ENCODE results near the gene CD19. TPM values are rescaled to one million over a fixed set of nuclear protein-coding genes. Genes with fewer than 3 reads are reported as not detected.

Gene CD19
- total and polyA plus RNA-seq, 10 of the 15 experiments (the other 5 are each of a cell fraction or from before 2014, with no cell fraction given) = 1.2 to 125 (median 77.2) TPM

DNA sequence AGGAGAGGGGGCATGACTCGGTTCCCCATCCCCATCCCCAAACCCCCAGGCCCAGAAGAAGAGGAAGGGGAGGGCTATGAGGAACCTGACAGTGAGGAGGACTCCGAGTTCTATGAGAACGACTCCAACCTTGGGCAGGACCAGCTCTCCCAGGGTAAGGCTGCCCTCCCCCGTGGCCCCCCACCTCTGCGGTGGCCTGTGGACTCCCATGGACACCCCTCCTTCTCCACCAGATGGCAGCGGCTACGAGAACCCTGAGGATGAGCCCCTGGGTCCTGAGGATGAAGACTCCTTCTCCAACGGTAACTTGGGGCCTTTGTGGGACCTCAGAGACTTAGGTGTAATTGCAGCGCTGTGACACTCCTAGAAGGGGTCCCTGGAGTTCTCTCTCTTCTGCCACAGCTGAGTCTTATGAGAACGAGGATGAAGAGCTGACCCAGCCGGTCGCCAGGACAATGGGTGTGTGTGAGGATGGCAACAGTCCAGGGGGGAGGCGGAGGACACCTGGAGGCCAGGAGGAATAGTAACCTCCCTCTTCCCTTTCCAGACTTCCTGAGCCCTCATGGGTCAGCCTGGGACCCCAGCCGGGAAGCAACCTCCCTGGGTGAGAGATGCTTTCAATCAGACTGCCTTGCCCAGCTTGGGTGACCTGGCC lies 5.6 kb downstream of the CD19 start:
- no peak for DNase-seq (ENCODE audit: low read depth, low spot score)
- 98% methylated on average over 13 of the region's 14 CpGs for WGBS (ENCODE audit: insufficient coverage, insufficient replicate concordance, low lambda C conversion rate, missing lambda C conversion rate)

DNA sequence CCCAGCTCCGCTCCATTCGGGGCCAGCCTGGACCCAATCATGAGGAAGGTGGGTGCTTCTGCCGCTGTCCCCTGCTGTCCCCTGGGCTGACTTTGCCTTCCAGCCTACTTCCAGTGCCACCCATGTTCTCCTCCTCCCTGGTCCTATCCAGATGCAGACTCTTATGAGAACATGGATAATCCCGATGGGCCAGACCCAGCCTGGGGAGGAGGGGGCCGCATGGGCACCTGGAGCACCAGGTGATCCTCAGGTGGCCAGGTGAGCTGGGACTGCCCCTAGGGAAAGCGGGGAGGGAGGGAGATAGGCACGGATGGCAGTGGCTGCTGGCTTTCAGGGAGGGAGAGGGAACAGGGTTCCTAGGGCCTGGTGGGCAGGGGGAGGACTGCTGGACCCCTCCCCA lies 7.0 kb downstream of the CD19 start:
- POLR2A ChIA-PET = interaction anchor here (0.5 kb wide), 2 partner anchors 11 to 29 kb away, joined by 3 to 5 read pairs; no protein-coding TSS in a partner anchor
- WGBS (ENCODE audit: insufficient coverage, insufficient replicate concordance, low lambda C conversion rate, missing lambda C conversion rate) = 86% methylated on average over 6 of the region's 7 CpGs
- no peaks in the 10 kb centered on the region; the same call in none of the 2 replicates for H3K79me2 ChIP-seq (ENCODE audit: control insufficient read depth, insufficient read depth, low read length)
- no peak overlapping the region for H3K9ac ChIP-seq (ENCODE audit: control insufficient read depth, insufficient read depth, low read length)
- BruUV-seq (replicated peaks) = no TSS peak
- H4K20me1 ChIP-seq (ENCODE audit: control insufficient read depth, insufficient read depth) = no peaks in the 10 kb centered on the region
- CTCF ChIA-PET = no interaction called here
- intact Hi-C loops (cut with micrococcal nuclease; ENCODE audit: unreplicated experiment) = no loop called here
- no peak overlapping the region for H3K4me2 ChIP-seq (ENCODE audit: control insufficient read depth, insufficient read depth)
- FAIRE-seq = no peak
- H3K4me3 ChIP-seq = no peak overlapping the region
- no peak for DNase-seq (ENCODE audit: low read depth, low spot score)
- in situ Hi-C loops (cut with MboI) = no loop called here
- peaks cover 0 to 6% of the 10 kb centered on the region in 2 experiments; a peak in 1 of 4 replicates for H3K36me3 ChIP-seq (ENCODE audit: control insufficient read depth in 2 of 2, insufficient read depth in 2 of 2, low read length in 1 of 2)
- no peak overlapping the region for H3K27ac ChIP-seq (ENCODE audit: control insufficient read depth, insufficient read depth)
- H3K4me1 ChIP-seq (ENCODE audit: control insufficient read depth, insufficient read depth, low read length) = no peaks in the 10 kb centered on the region; the same call in 1 of the 2 replicates
- H2AFZ ChIP-seq (ENCODE audit: control insufficient read depth, low read depth, low read length) = no peak overlapping the region
- RAD21 ChIA-PET (ENCODE audit: unreplicated experiment) = no interaction called here
- H3K27me3 ChIP-seq (replicated peaks in 1 of 2; ENCODE audit: control insufficient read depth in 2 of 2, insufficient read depth in 2 of 2, low read length in 1 of 2) = no peaks in the 10 kb centered on the region
- SMC1A ChIA-PET (ENCODE audit: uncharacterized antibody, unreplicated experiment) = interaction anchor here (2.8 kb wide), 1 partner anchor 15 kb away, joined by 13 read pairs; no protein-coding TSS in a partner anchor
- no peak for ATAC-seq
- no peaks in the 10 kb centered on the region for H3K9me3 ChIP-seq (replicated peaks; ENCODE audit: control insufficient read depth, insufficient read depth, low read length)
- TF ChIP-seq FOS (IDR thresholded peaks at IDR 0.05; ENCODE audit: borderline replicate concordance, extremely low read depth, insufficient read length) (no peak), TCF3 (IDR thresholded peaks at IDR 0.05; ENCODE audit: borderline replicate concordance, insufficient read depth, low read depth, low read length) (no peak), USF1 (IDR thresholded peaks at IDR 0.05; ENCODE audit: borderline replicate concordance, extremely low read length, insufficient read depth, low read depth, low read length) (no peak), NFYB (IDR thresholded peaks at IDR 0.05; ENCODE audit: insufficient read depth, low read depth, low read length) (no peak), MYC (IDR thresholded peaks at IDR 0.05; ENCODE audit: insufficient read depth, insufficient read length, insufficient replicate concordance, low read length, severe bottlenecking) (no peak), PML (IDR thresholded peaks at IDR 0.05; ENCODE audit: low read length) (no peak), SMC3 (IDR thresholded peaks at IDR 0.05; ENCODE audit: borderline replicate concordance, low read length) (no peak), BMI1 (IDR thresholded peaks at IDR 0.05; ENCODE audit: borderline replicate concordance) (no peak)
- TF ChIP-seq, protein P1, sequence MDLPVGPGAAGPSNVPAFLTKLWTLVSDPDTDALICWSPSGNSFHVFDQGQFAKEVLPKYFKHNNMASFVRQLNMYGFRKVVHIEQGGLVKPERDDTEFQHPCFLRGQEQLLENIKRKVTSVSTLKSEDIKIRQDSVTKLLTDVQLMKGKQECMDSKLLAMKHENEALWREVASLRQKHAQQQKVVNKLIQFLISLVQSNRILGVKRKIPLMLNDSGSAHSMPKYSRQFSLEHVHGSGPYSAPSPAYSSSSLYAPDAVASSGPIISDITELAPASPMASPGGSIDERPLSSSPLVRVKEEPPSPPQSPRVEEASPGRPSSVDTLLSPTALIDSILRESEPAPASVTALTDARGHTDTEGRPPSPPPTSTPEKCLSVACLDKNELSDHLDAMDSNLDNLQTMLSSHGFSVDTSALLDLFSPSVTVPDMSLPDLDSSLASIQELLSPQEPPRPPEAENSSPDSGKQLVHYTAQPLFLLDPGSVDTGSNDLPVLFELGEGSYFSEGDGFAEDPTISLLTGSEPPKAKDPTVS (IDR thresholded peaks at IDR 0.05; ENCODE audit: low read depth, low read length) = no peak

More for the DNA sequence above, 5.6 kb downstream of the CD19 start:
- ATAC-seq = no peak
- Histone ChIP-seq H3K4me1 (ENCODE audit: control insufficient read depth, insufficient read depth, low read length) (no peaks in the 10 kb centered on the region; the same call in 1 of the 2 replicates), H3K27ac (ENCODE audit: control insufficient read depth, insufficient read depth) (no peak overlapping the region), H3K4me2 (ENCODE audit: control insufficient read depth, insufficient read depth) (no peak overlapping the region), H3K9me3 (replicated peaks; ENCODE audit: control insufficient read depth, insufficient read depth, low read length) (no peaks in the 10 kb centered on the region), H3K4me3 (no peak overlapping the region), H4K20me1 (ENCODE audit: control insufficient read depth, insufficient read depth) (no peaks in the 10 kb centered on the region), H3K79me2 (ENCODE audit: control insufficient read depth, insufficient read depth, low read length) (peaks cover 12% of the 10 kb centered on the region), H2AFZ (ENCODE audit: control insufficient read depth, low read depth, low read length) (no peak overlapping the region), H3K27me3 (replicated peaks in 1 of 2; ENCODE audit: control insufficient read depth in 2 of 2, insufficient read depth in 2 of 2, low read length in 1 of 2) (no peaks in the 10 kb centered on the region), H3K9ac (ENCODE audit: control insufficient read depth, insufficient read depth, low read length) (no peak overlapping the region), H3K36me3 (ENCODE audit: control insufficient read depth in 2 of 2, insufficient read depth in 2 of 2, low read length in 1 of 2) (peaks cover 0 to 6% of the 10 kb centered on the region in 2 experiments; a peak in 1 of 4 replicates)
- no TSS peak for BruUV-seq (replicated peaks)
- CTCF ChIA-PET = no interaction called here
- no peak for FAIRE-seq
- SMC1A ChIA-PET (ENCODE audit: uncharacterized antibody, unreplicated experiment) = interaction anchor here (2.8 kb wide), 1 partner anchor 14 kb away, joined by 13 read pairs; no protein-coding TSS in a partner anchor
- in situ Hi-C loops (cut with MboI) (no loop called here), intact Hi-C loops (cut with micrococcal nuclease; ENCODE audit: unreplicated experiment) (no loop called here)
- no peak for TF ChIP-seq CHD1 (IDR thresholded peaks at IDR 0.05; ENCODE audit: low read depth, low read length)
- TF ChIP-seq ZNF24 (IDR thresholded peaks at IDR 0.05) = no peak
- TF ChIP-seq STAT3 (IDR thresholded peaks at IDR 0.05; ENCODE audit: low read depth, low read length) = no peak
- POLR2A ChIA-PET = no interaction called here
- RAD21 ChIA-PET (ENCODE audit: unreplicated experiment) = interaction anchor here (1.1 to 2.0 kb wide), 2 partner anchors 14 to 75 kb away, joined by 4 to 7 read pairs; no protein-coding TSS in a partner anchor

Measured in GM12878 (cell line).